ELF-1 (cell line): ENCODE measurements around the gene NEUROD4.

Experiments
- DNase-seq: peaks from one replicate; pipeline ENCODE4 v3.0.0-alpha.2; 2016; ENCODE audit warnings: low read depth, low spot score

Gene NEUROD4

DNA sequence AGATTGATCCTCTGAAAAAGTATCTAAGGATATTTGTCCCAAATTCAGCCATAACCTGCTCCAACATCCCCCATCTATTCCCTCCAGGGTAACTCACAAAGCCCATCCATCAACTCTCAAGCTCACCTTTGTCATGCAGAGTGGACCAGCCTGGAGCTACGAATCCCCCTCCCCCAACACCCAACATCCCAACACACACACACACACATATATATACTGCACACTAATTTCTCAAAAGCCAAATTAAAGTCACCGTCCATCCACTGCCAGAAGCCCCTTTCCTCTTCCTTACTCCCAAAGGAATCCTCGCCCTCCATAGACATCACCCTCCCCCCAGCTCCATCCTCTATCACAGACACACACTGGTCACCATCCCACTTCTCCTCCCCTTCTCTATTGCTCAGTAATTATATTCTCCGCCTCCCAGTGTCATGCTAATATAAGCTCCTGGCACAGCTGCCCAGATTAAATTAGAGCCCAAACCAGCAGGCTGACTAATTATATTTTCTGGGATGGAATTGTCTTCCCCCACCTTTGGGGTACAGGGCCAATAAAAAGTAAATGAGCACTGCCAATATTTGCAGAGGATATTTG, 21.7 kb upstream of the NEUROD4 start:
- DNase-seq, result peak; percentile 85

DNA sequence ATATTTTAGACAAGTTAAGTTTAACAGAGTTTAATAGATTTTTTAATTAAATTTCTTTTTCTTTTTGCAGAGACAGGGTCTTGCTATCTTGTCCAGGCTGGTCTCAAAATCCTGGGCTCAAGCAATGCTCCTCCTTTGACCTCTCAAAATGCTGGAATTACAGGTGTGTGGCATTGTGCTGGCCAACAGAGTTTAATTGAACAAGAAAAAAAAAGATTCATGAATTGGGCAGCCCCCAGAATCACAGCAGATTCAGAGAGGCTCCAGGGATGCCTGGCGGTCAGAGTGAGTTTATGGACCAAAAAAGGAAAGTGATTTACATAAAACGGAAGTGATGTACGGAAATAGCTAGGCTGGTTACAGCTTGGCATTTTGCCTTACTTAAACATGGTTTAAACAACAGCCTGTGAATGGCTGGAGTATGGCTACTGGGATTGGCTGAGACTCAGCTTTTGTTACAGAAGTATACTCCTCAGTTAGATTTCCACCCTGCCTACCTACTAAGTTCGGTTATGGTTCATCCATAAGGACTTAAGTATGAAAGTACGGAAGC, 20.7 kb upstream of the NEUROD4 start:
- DNase-seq, result no peak

- DNase-seq, result no peak
Measured at GRCh38 chr12:55001198-55001868, 18.4 kb upstream of the NEUROD4 start.

GRCh38 chr12:55002355-55002754, 17.4 kb upstream of the NEUROD4 start:
- no peak for DNase-seq

GRCh38 chr12:55008944-55009585, 10.7 kb upstream of the NEUROD4 start:
- DNase-seq, result peak; percentile 24

DNA sequence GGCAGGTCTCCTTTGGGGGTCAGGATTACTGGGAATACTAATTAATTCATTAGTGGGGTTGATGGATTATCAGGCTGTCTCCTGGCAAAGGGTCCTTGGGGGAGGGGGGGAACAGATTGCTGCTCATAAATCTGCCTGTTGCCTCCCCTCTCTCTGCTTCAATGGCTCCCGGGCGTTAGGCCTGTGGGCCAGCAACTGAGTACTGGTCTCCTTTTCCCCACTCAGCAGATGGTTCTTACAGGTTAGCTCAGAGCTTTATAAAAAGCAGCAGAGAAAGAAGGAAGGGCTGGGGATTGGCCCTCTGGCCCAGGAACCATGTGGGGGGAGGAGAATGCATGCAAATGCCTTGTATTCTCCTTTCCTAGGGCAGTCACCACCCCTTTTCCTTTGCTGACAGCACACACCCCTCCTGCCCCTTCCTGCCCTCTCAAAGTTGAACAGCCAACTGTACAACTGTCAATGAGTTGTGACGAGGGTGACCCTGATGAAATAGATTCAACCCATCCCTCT, 2.3 kb upstream of the NEUROD4 start:
- DNase-seq, result peak; percentile 19

DNA sequence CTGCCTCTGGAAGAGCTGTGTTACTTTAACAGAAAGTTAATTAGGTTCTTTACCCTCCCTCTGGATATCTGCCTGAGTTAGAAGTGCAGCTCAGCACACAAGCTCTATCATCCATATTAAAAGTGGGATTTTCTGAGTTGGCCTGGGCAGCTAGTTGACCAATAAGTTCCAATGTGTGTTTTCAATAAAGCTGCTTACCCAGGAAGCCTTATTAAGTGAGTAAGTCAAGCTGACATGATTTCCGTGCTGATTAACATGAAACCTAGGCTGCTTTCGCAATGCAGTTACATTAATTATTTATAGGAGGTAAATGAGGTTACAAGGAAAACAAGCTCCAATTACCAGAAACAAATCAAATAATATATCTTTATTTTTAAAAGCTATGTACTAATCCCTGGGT, 4.8 kb downstream of the NEUROD4 start:
- no peak for DNase-seq

DNA sequence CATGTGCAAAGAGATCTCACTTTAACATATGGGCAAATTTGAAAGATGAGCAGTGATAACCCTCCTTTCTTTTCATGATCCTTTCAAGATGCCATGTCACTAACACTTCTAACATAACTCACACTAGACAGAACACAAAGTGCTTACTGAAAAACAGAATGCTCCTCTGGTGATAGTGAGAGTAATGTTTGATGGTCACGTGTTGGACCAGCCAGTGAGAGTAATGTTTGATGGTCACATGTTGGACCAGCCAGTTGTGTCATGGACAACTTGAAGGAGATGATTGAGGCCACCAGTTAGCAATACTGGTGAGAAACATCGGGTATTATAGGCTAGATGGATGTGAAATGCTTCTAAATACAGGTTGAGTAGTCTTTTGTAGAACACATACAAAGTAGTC, 5.7 kb downstream of the NEUROD4 start:
- no peak for DNase-seq

- DNase-seq, result no peak
Measured at GRCh38 chr12:55034218-55034617, 14.4 kb downstream of the NEUROD4 start.

DNA sequence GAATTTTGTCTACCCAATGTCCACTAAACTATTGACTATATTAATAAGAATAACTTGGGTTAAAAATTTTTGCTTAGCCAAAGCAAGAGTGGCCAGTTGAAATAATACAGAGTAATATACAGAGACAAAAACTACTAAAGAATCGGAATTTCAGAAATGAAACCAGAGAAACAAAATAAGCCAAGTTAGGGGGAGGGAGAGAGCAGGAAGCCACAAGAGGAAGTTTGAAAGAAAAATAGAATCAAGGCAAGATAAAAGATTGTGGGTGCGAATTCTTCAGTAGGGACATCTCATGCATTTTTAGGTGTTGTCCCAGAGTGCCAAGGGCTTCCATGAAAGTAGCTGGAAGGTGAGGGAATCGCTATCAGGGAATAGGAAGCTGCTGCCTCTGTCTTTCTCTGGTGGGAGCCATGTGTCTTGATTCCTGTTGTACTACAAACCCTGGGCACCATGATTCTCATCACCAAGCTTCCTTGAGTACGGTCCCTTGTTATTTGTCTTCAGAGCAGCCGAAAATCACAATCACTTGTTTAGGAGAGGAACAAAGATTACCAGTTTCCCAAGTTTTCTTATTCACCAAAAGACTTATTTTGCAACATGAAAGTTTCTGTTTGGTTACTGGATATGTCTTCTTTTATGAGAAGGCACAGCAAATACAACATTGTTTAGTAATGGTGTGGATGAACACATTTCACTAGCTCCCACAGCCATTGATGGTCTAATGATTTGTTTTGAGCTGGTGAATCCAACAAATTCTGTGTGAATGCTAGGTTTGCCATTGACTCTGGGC, 16.7 kb downstream of the NEUROD4 start:
- DNase-seq, result no peak

GRCh38 chr12:55037351-55037987, 17.7 kb downstream of the NEUROD4 start:
- no peak for DNase-seq

- no peak for DNase-seq
Measured at GRCh38 chr12:55039395-55040354, 19.9 kb downstream of the NEUROD4 start.

DNA sequence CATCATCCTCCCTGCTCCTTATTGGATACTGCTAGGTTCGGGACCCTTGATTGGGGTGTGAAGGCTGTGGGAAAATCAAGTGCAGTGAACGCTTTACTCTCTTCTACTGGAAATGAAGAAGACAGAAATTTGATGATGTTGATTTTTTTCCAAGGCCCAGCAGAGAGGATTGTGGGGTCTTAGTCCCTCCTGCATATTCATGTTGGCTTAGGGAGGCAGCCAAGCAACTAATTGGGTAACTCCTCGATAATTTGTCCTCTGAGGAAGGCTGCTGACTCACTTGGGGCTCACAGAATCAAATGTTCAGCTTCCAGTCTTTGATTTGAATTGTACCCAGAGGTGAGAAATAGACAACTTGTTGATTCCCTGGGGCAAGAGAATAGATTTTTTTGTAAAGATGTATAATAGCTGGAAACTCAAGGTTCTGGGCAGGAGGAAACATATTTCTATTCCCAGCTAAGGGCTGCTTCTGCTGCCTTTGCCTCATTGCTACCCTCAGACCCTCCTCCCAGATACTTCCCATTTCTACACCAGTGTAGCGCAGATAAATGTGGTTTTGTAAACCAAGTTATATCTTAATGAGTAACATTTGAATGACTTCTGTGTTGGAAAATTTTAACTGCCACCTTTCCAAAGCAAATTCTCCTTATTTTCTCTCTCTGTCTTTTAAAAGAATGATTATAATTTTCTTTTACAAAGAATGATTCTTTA, 21.7 kb downstream of the NEUROD4 start:
- DNase-seq, result no peak

- no peak for DNase-seq
Measured at GRCh38 chr12:55043542-55043941, 23.8 kb downstream of the NEUROD4 start.

DNA sequence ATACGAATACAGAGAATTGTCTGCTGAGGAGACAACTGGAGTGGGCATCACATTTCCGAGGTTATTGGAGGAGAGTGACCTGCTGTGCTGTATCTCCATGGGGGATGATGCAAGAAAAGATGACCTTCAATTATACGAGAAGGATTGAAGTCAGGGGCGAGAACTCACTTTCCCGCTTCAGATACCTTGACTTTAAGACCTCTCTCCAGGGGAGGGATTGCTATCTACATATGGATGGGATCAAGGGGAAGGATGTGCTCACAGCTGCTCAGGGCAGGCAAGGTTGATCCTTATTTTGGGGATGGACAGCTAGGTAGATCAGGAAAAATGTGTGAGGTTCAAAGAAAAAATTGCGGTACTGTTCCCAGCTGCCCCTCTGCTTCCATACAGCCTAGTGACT, 24.4 kb downstream of the NEUROD4 start:
- DNase-seq, result peak; percentile 1

GRCh38 chr12:55049676-55050075, 29.9 kb downstream of the NEUROD4 start:
- no peak for DNase-seq

GRCh38 chr12:55051197-55051947, 31.6 kb downstream of the NEUROD4 start:
- DNase-seq, result no peak

- peak; percentile 67 for DNase-seq
Measured at GRCh38 chr12:55057481-55057880, 37.7 kb downstream of the NEUROD4 start.

GRCh38 chr12:55058082-55058481, 38.3 kb downstream of the NEUROD4 start:
- no peak for DNase-seq
